ENCODE measurements around the gene THAP4.

THAP4 gene

GRCh38 chr2:241555711-241556110 is 81.2 kb downstream of the THAP4 start:
- no peak for TF ChIP-seq CTCF (IDR thresholded peaks at IDR 0.05; ENCODE audit: insufficient read depth, low read depth, low read length, missing control alignments)
- no peak overlapping the region for H3K4me3 ChIP-seq (ENCODE audit: low read depth, low read length)
- DNase-seq (ENCODE audit: low read depth), result no peak

GRCh38 chr2:241554610-241555322 is 82.2 kb downstream of the THAP4 start:
- TF ChIP-seq CTCF (IDR thresholded peaks at IDR 0.05; ENCODE audit: insufficient read depth, low read depth, low read length, missing control alignments), result no peak
- no peak overlapping the region for H3K4me3 ChIP-seq (ENCODE audit: low read depth, low read length)
- no peak for DNase-seq (ENCODE audit: low read depth)

GRCh38 chr2:241553981-241554380 is 83.0 kb downstream of the THAP4 start:
- no peak overlapping the region for H3K4me3 ChIP-seq (ENCODE audit: low read depth, low read length)
- DNase-seq (ENCODE audit: low read depth), result no peak
- no peak for TF ChIP-seq CTCF (IDR thresholded peaks at IDR 0.05; ENCODE audit: insufficient read depth, low read depth, low read length, missing control alignments)

GRCh38 chr2:241553512-241553830 is 83.5 kb downstream of the THAP4 start:
- no peak for DNase-seq (ENCODE audit: low read depth)
- H3K4me3 ChIP-seq (ENCODE audit: low read depth, low read length), result no peak overlapping the region
- TF ChIP-seq CTCF (IDR thresholded peaks at IDR 0.05; ENCODE audit: insufficient read depth, low read depth, low read length, missing control alignments), result no peak

- no peak for TF ChIP-seq CTCF (IDR thresholded peaks at IDR 0.05; ENCODE audit: insufficient read depth, low read depth, low read length, missing control alignments)
- DNase-seq (ENCODE audit: low read depth), result no peak
- H3K4me3 ChIP-seq (ENCODE audit: low read depth, low read length), result no peak overlapping the region
These were observed 84.8 kb downstream of the THAP4 start for GRCh38 chr2:241551998-241552737.

GRCh38 chr2:241551599-241551997 is 85.4 kb downstream of the THAP4 start:
- no peak for DNase-seq (ENCODE audit: low read depth)
- no peak for TF ChIP-seq CTCF (IDR thresholded peaks at IDR 0.05; ENCODE audit: insufficient read depth, low read depth, low read length, missing control alignments)

More at GRCh38 chr2:241551599-241551997, 85.4 kb downstream of the THAP4 start:
- no peak overlapping the region for H3K4me3 ChIP-seq (ENCODE audit: low read depth, low read length)

Measured in GM12865 (cell line).